HFF-Myc (cell line): Measurements from ENCODE around the gene CTNNA2.

Experiments used
- DNase-seq: peaks from one replicate; pipeline ENCODE4 v3.0.0-alpha.2; 2011; ENCODE audit warnings: low read depth; ENCODE audit errors: extremely low read depth
- H3K4me3 ChIP-seq: replicated peaks from 2 replicates; pipeline ENCODE4 v1.5.1; 2011; ENCODE audit warnings: low read depth, mild to moderate bottlenecking, control low read depth, low read length
- CTCF ChIP-seq: IDR thresholded peaks from 2 replicates; pipeline ENCODE4 v1.5.1; 2012; ENCODE audit warnings: mild to moderate bottlenecking, low read depth, low read length, control low read depth; ENCODE audit errors: missing control alignments

Gene CTNNA2

GRCh38 chr2:79982445-79982844 lies 469.6 kb downstream of the CTNNA2 start:
- no peak overlapping the region for H3K4me3 ChIP-seq
- TF ChIP-seq CTCF, result peak; percentile 59
- no peak for DNase-seq

GRCh38 chr2:79984476-79984875 lies 471.6 kb downstream of the CTNNA2 start:
- no peak overlapping the region for H3K4me3 ChIP-seq
- TF ChIP-seq CTCF, result no peak
- DNase-seq, result no peak

- no peak for TF ChIP-seq CTCF
- no peak for DNase-seq
Measured at GRCh38 chr2:79985145-79985544, 472.3 kb downstream of the CTNNA2 start.

GRCh38 chr2:79985571-79985970 lies 472.7 kb downstream of the CTNNA2 start:
- DNase-seq, result no peak
- no peak overlapping the region for H3K4me3 ChIP-seq
- no peak for TF ChIP-seq CTCF

More at GRCh38 chr2:79985145-79985544, 472.3 kb downstream of the CTNNA2 start:
- no peak overlapping the region for H3K4me3 ChIP-seq

- peak; percentile 19 for DNase-seq
- H3K4me3 ChIP-seq, result no peak overlapping the region
- TF ChIP-seq CTCF, result no peak
Measured at GRCh38 chr2:79993144-79993543, 480.3 kb downstream of the CTNNA2 start.

GRCh38 chr2:79994161-79994560 lies 481.3 kb downstream of the CTNNA2 start:
- H3K4me3 ChIP-seq, result no peak overlapping the region
- TF ChIP-seq CTCF, result no peak
- DNase-seq, result no peak

GRCh38 chr2:79994965-79995364 lies 482.1 kb downstream of the CTNNA2 start:
- TF ChIP-seq CTCF, result no peak
- DNase-seq, result no peak
- H3K4me3 ChIP-seq, result no peak overlapping the region
